ENCODE data around the gene UBTF.

UBTF gene

GRCh38 chr17:44170499-44171201, 48.8 kb downstream of the UBTF start, which contains the start of gene ASB16:
ASB16 (plus strand) TSS chr17:44170704; CDS start chr17:44170790, 86 bp downstream.
- no peak for DNase-seq (ENCODE audit: low spot score)

- no peak for DNase-seq (ENCODE audit: low spot score)
Measured at GRCh38 chr17:44170135-44170498, 49.4 kb downstream of the UBTF start.

- DNase-seq (ENCODE audit: low spot score), result no peak
Measured at GRCh38 chr17:44167181-44167861, 52.2 kb downstream of the UBTF start.

- DNase-seq (ENCODE audit: low spot score), result no peak
Measured at GRCh38 chr17:44164476-44164875, 55.0 kb downstream of the UBTF start.

- no peak for DNase-seq (ENCODE audit: low spot score)
Measured at GRCh38 chr17:44159519-44160210, 59.8 kb downstream of the UBTF start.

GRCh38 chr17:44155488-44155887, 64.0 kb downstream of the UBTF start:
- no peak for DNase-seq (ENCODE audit: low spot score)

All from SW480 (cell line).